NCI-H526 treated with DMSO at 0.1 percent for 48 hours (cell line): ENCODE measurements around the gene TAGAP.
"Not testable (repeated sequence)": the region's sequence is repeated elsewhere in the genome, so short reads cannot be mapped to it uniquely, and the experiment has no call there.

Experiments
- DNase-seq: peaks from one replicate; lab custom pipeline; 2025; lab: John Stamatoyannopoulos, UW

The TAGAP gene

GRCh38 chr6:159043947-159044346, 844 bp downstream of the TAGAP start:
- DNase-seq: no peak

- no peak for DNase-seq
Observed at GRCh38 chr6:159043251-159043650, 1.5 kb downstream of the TAGAP start.

GRCh38 chr6:159042826-159043181, 2.0 kb downstream of the TAGAP start:
- no peak for DNase-seq

- peak; percentile 67 for DNase-seq
Observed at GRCh38 chr6:159042003-159042825, 2.6 kb downstream of the TAGAP start.

- DNase-seq: no peak
Observed at GRCh38 chr6:159041181-159041580, 3.6 kb downstream of the TAGAP start.

GRCh38 chr6:159039885-159040258, 4.9 kb downstream of the TAGAP start:
- no peak for DNase-seq

- DNase-seq: no peak
Observed at GRCh38 chr6:159038914-159039884, 5.6 kb downstream of the TAGAP start.

- DNase-seq: not testable (repeated sequence)
Observed at GRCh38 chr6:159038318-159038717, 6.5 kb downstream of the TAGAP start.

GRCh38 chr6:159037756-159038290, 7.0 kb downstream of the TAGAP start:
- DNase-seq: no peak

- no peak for DNase-seq
Observed at GRCh38 chr6:159036673-159037072, 8.1 kb downstream of the TAGAP start.

GRCh38 chr6:159035891-159036290, 8.9 kb downstream of the TAGAP start:
- DNase-seq: no peak

- DNase-seq: no peak
Observed at GRCh38 chr6:159033160-159034049, 11.4 kb downstream of the TAGAP start.

- DNase-seq: no peak
Observed at GRCh38 chr6:159031846-159032245, 12.9 kb downstream of the TAGAP start.

- no peak for DNase-seq
Observed at GRCh38 chr6:159030168-159030567, 14.6 kb downstream of the TAGAP start.

GRCh38 chr6:159025224-159025623, 19.6 kb downstream of the TAGAP start:
- not testable (repeated sequence) for DNase-seq

GRCh38 chr6:159023893-159024292, 20.9 kb downstream of the TAGAP start:
- no peak for DNase-seq

- peak; percentile 55 for DNase-seq
Observed at GRCh38 chr6:159020011-159020410, 24.8 kb downstream of the TAGAP start.

GRCh38 chr6:159017757-159018559, 26.8 kb downstream of the TAGAP start:
- no peak for DNase-seq

- DNase-seq: no peak
Observed at GRCh38 chr6:159014406-159014805, 30.4 kb downstream of the TAGAP start.

GRCh38 chr6:159013229-159013628, 31.6 kb downstream of the TAGAP start:
- DNase-seq: no peak

GRCh38 chr6:159012201-159012600, 32.6 kb downstream of the TAGAP start:
- DNase-seq: no peak
